ENCODE results near the gene PHF20.
"Not testable (repeated sequence)": the region's sequence is repeated elsewhere in the genome, so short reads cannot be mapped to it uniquely, and the experiment has no call there.

The PHF20 gene

GRCh38 chr20:35883778-35884540, 112.1 kb downstream of the PHF20 start:
- DNase-seq, result peak in 54 of 58 donors; percentile 6 to 81 (median 45)

- DNase-seq, result no peak
These were observed 112.7 kb downstream of the PHF20 start for GRCh38 chr20:35884541-35884865.

- no peak for DNase-seq
These were observed 113.4 kb downstream of the PHF20 start for GRCh38 chr20:35885212-35885611.

GRCh38 chr20:35886537-35886936, 114.7 kb downstream of the PHF20 start:
- no peak for DNase-seq

DNA sequence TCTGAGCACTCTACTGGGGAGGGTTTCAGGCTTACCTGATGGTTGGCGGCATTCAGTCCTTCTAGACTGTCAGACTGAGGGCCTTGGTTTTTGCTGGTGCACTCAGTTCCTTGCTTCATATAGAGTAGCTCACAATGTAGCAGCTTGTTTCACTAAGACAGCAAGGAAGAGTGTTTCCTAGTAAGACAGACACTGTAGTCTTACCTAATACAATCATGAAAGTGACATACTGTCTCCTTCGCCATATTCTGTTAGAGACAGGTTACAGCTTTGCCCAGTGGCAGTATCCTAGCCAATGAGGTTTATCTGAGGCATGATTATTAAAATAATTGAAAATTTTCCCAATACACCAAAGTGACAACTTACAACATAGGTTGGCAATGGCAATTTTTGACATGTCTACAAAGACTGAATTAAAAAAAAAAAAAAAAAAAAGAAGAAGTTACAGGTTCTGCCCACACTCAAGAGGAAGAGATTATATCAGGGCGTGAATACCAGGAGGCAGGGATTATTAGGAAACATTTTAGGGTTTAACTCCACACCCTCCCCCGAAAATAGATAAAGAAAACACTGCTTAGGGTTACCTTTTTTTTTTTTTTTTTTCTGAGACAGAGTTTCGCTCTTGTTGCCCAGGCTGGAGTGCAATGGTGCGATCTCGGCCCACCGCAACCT, 115.7 kb downstream of the PHF20 start:
- no peak for DNase-seq

DNA sequence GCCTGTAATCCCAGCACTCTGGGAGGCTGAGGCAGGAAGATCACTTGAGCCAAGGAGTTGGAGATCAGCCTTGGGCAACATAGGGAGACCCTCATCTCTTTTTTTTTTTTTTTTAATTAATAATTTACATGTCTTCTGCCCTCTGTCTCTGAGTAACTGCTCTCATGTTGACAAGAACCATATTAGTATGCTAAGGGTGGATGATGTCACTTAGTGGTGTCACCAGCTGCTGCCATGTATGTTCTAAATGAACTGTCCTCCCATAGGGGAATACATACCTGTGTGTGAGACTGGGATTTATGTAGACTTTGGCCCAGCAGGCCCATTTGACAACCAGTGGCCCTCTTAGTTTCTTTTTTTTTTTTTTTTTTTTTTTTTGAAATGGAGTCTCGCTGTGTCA, 116.8 kb downstream of the PHF20 start:
- DNase-seq, result no peak

GRCh38 chr20:35891375-35891774, 119.6 kb downstream of the PHF20 start:
- no peak for DNase-seq

GRCh38 chr20:35892871-35893270, 121.1 kb downstream of the PHF20 start:
- DNase-seq, result no peak

DNA sequence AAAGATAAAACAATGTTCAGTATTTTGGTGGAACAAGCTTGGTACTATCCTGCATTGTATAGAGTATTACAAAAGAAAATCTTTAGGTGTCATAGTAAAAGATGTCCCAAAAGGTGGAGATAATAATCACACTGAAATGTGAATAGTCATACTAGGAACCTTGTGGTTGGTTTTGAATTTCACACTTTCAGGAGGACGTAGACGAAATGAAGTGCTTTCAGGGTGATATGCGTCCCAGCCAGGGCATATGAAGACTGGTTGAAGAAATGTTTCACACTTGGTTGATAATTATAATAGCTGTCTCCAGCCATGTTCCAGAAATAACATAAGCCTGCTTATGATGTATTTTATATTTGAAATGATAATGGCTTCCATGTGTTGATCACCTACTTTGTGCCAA, 122.1 kb downstream of the PHF20 start:
- no peak for DNase-seq

DNA sequence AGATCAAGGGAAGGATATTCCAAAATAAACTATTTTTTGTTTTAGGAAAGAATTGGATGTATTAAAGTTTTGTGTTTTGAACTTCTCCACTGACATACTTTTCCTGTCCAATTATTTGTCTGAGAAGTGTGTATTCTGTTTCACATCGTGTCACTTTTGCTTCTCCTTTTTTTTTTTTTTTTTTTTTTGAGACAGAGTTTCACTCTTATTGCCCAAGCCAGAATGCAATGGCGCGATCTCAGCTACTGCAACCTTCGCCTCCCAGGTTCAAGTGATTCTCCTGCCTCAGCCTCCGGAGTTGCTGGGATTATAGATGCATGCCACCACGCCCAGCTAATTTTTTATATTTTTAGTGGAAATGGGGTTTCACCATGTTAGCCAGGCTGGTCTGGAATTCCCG, 123.7 kb downstream of the PHF20 start:
- not testable (repeated sequence) for DNase-seq

DNA sequence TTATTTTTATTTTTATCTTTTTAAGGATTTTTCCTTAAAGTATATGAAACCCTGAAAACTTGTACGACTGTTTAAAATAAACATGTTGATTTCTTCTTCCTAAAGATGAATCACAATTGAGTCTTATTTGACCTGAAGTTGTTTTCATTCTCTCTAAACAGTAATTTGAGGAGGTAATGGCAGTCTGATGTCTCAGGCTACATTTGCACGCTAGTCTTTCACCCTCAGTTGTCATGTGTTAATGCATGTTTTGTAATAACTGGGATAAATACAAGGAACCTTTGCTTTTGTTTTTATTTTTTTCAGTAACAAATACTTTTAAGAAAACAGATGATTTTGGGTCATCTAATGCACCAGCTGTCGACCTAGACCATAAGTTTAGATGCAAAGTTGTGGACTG, 127.2 kb downstream of the PHF20 start:
- no peak for DNase-seq

GRCh38 chr20:35901230-35901629, 129.4 kb downstream of the PHF20 start:
- DNase-seq, result not testable (repeated sequence)

DNA sequence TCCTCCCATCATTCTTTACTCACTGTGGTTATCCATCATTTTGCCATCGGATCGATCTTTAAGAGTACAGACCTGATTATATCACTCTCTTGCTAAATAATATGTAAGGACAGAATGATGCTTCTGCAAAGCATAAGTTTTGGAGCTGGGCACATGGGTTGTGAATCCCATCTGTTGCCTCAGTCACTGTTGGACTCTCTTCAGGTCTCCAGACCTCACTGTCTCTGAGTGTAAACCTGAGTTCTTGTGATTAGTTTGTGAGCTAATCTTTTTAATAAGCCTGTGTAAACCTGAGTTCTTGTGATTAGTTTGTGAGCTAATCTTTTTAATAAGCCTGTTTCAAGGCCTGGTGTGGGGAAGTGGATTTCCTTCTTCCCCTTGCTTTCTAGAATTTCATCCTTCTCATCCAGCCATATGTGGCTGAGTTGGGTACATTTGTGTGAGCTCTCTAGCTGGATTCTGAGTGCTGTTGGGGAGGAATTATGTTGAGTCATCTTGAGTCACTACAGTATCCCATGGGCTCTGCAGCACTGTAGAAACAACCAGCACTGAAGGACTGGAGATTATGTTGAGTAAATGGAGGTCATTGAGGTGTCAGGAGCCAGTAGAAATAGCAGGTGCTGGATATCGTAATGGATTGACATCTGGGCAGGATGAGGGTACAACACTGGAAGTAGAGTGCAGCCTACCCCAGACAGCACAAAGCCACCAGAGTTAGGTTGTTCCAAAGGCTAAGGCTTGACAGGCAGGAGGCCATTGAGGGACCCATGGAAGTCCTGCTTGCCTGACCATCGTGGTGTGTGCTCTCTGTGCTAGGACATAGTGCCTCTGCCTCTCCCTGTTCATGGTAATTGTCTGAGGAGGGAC, 130.1 kb downstream of the PHF20 start:
- DNase-seq, result peak in 1 of 58 donors; percentile 2

DNA sequence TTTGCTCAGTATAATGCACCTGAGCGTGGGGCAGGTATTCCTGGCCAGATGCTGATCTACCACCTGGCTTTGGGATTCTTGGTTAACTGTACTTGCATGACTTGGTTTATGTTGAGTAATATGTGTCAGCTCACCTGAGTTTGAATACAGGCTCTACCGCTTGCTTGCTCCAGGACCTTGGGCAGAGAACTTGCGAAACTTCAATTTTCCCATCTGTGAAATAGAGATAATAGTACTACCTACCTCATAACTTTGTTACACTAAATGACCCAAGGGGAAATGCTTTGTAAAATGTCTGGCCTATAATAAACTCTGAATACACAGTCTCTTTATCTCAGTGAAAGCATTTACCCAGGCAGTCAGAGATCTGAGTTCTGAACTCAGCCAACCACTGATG, 130.7 kb downstream of the PHF20 start:
- no peak for DNase-seq

- DNase-seq, result no peak
These were observed 132.0 kb downstream of the PHF20 start for GRCh38 chr20:35903843-35904242.

DNA sequence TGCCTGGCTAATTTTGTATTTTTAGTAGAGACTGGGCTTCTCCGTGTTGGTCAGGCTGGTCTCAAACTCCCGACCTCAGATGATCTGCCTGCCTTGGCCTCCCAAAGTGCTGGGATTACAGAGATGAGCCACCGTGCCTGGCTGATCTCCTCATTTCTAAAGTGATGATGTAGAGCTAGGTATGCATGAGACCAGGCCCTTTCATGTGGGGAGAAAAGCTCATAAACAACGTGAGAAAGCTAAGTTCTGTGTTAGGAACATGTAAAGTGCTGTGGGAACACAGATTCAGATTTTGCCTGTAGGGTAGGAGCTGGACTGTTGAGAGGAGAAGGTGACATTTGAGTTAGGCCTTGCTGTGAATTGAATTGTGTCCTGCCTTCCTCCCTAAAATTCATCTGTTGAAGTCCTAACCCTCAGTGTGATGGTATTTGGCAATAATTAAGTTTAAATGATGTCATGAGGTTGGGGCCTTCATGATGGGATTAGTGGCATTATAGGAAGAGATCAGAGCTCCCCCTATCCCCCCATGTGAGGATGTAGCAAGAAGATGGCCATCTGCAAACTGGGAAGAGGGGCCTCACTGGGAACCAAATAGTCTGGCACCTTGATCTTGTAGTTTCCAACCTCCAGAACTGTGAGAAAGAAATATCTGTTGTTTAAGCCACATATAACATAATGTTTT, 133.3 kb downstream of the PHF20 start:
- DNase-seq, result no peak

DNA sequence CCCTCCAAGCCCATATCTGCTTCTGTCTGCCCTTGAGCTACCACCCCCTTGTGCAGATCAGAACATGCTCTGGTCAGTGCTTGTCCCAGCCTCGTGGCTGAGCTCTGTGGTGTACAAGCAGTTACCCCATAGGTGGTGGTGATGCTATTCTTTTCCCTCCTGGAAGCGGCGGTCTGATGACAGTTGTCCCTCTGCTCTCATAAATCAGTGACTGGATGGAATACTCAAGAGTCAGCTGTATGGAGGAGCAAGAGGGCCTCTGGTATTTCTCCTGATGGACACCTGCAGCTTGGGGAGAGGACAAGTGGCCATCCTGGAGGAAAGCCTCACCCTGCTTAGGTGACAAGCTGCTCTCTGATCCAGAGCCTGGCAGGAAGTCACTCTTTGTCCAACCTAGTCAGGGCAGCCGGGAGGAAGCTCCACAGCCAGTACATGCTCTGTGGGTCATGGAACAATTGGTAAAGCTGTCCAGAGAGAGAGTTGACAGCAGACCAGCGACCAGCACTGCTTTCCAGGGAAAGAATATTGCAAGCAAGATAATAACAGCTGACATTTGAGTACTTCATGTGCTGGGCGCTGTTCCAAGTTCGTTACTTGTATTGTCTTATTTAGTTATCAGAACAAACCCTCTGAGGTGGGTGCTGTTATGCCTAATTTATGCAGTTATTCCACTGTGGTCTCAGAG, 135.3 kb downstream of the PHF20 start:
- DNase-seq, result peak in 1 of 58 donors; percentile 4

- no peak for DNase-seq
These were observed 136.2 kb downstream of the PHF20 start for GRCh38 chr20:35908007-35908406.

DNA sequence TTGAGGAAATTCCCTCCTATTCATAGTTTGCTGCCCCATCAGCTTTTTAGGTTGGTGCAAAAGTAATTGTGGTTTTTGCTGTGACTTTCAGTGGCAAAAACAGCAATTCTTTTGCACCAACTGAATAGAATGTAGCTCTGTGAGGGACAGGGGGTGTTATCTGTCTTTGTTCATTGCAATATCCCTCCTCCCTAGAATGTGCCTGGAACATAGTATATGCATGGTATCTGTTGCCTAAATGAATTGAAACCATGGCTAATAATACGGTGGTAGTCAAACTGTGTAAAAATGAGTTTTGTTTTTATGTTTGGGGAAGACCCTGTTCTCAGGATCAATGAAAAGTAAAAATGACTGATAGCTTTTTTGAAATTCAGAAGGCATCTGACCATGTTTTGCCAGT, 137.4 kb downstream of the PHF20 start:
- no peak for DNase-seq

GRCh38 chr20:35909796-35910195, 138.0 kb downstream of the PHF20 start:
- DNase-seq, result no peak

DNA sequence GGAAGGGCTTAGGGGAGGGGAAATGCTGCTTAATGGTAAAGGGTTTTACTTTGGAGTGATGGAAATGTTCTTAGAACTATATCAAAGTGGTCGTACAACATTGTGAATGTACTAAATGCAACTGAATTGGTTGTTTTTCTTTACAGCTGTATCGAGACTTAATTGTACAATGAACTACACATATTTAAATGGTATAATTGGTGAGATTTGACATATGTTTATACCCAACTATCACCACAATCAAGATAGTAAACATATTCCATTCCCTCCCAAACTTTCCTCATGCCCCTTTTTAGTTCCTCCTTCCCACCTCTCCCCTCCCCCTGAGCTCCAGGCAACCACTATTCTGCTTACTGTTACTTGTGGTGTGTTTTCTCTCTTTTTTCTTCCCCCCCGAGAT, 138.4 kb downstream of the PHF20 start:
- DNase-seq, result no peak
